Activated T-cell treated with anti-CD3 and anti-CD28 coated beads, Interleukin-2, amount 50 U/mL, for 24 hours (primary cell): Measurements from ENCODE around the gene SS18L1.
A peak's percentile ranks its signal among the peaks of the same experiment; 100 is the strongest.

ENCODE experiments used
- DNase-seq: peaks from one replicate; pipeline ENCODE4 v3.0.0-alpha.2; 2020
- H3K27ac Mint-ChIP-seq: 2 replicates; pipeline ENCODE4 v1.8.0; 2020; ENCODE audit warnings: mild to moderate bottlenecking, mixed read lengths
- H3K27me3 Mint-ChIP-seq: 2 replicates; pipeline ENCODE4 v1.8.0; 2020; ENCODE audit warnings: mixed read lengths
- H3K36me3 Mint-ChIP-seq: 2 replicates; pipeline ENCODE4 v1.8.0; 2020; ENCODE audit warnings: low read depth, mixed read lengths
- H3K4me1 Mint-ChIP-seq: 2 replicates; pipeline ENCODE4 v1.8.0; 2020; ENCODE audit warnings: low read depth, mixed read lengths
- H3K4me3 Mint-ChIP-seq: 2 replicates; pipeline ENCODE4 v1.8.0; 2020; ENCODE audit warnings: mild to moderate bottlenecking, moderate library complexity, mixed read lengths
- H3K9me3 Mint-ChIP-seq: 2 replicates; pipeline ENCODE4 v1.8.0; 2020; ENCODE audit warnings: mixed read lengths

The SS18L1 gene

DNA sequence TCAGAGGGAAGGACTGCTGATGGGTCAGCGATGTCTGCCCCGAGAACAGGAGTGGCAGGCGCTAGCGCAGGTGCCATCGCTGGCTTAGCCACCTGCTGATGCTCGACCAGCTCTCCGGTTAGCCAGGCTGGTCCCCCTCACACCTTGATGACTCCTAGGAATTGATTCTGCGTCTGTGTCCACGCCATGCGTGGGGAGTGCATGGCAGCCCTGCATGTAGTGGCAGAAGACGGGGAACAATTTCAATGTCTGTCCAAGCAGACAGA lies 6.7 kb downstream of the SS18L1 start:
- peaks cover 55% of the 10 kb centered on the region for H3K36me3 Mint-ChIP-seq
- H3K27ac Mint-ChIP-seq, result no peak overlapping the region
- no peaks in the 10 kb centered on the region for H3K27me3 Mint-ChIP-seq
- no peak for DNase-seq
- peaks cover 47% of the 10 kb centered on the region for H3K4me1 Mint-ChIP-seq
- H3K9me3 Mint-ChIP-seq, result peaks cover 5% of the 10 kb centered on the region
- no peak overlapping the region for H3K4me3 Mint-ChIP-seq

DNA sequence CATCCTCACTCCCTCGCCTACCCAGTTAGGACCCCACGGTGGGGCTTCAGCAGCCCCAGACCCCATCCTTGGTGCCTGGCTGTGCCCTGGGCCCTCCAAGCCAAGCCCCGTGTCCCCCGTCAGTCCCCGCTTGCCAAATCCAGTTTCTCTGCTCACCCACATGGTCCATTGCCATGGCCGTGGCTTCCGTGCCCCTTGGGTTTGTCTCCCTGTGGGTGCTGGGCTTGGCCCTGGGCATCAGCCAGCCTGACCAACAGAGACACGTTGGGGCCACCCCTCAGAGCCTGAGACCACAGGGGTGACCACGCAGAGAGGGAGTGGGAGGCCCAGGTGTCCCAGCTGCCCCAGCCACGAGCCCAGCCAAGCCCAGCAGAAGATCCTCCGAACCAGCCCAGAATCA lies 7.7 kb downstream of the SS18L1 start:
- Mint-ChIP-seq H3K27ac (no peak overlapping the region), H3K9me3 (peaks cover 5% of the 10 kb centered on the region), H3K4me1 (peaks cover 47% of the 10 kb centered on the region), H3K27me3 (no peaks in the 10 kb centered on the region), H3K4me3 (no peak overlapping the region), H3K36me3 (peaks cover 55% of the 10 kb centered on the region)
- no peak for DNase-seq

DNA sequence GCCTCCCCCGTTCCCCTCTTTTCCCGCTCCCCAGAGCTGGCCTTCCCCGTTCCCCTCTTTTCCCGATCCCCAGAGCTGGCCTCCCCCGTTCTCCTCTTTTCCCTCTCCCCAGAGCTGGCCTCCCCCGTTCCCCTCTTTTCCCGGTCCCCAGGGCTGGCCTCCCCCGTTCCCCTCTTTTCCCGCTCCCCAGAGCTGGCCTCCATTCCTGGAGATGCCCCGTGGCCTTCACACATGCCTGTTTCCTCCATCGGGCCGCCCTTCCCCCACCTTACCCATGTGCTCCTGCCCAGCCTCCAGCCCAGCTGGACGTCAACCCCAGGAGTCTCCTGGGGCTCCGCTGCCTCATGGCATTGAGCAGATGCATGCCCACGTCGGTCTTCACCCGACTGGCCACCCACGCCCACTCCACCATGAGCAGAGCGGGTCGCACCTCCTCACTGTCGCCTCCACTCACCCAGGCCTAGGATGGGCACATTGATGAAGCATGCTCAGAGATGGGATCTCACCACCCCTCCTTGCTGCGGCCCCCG lies 8.3 kb downstream of the SS18L1 start:
- Mint-ChIP-seq H3K4me3 (no peak overlapping the region), H3K36me3 (peaks cover 53% of the 10 kb centered on the region), H3K27me3 (no peaks in the 10 kb centered on the region), H3K9me3 (peaks cover 5% of the 10 kb centered on the region), H3K4me1 (peaks cover 47% of the 10 kb centered on the region), H3K27ac (no peak overlapping the region)
- DNase-seq, result no peak

DNA sequence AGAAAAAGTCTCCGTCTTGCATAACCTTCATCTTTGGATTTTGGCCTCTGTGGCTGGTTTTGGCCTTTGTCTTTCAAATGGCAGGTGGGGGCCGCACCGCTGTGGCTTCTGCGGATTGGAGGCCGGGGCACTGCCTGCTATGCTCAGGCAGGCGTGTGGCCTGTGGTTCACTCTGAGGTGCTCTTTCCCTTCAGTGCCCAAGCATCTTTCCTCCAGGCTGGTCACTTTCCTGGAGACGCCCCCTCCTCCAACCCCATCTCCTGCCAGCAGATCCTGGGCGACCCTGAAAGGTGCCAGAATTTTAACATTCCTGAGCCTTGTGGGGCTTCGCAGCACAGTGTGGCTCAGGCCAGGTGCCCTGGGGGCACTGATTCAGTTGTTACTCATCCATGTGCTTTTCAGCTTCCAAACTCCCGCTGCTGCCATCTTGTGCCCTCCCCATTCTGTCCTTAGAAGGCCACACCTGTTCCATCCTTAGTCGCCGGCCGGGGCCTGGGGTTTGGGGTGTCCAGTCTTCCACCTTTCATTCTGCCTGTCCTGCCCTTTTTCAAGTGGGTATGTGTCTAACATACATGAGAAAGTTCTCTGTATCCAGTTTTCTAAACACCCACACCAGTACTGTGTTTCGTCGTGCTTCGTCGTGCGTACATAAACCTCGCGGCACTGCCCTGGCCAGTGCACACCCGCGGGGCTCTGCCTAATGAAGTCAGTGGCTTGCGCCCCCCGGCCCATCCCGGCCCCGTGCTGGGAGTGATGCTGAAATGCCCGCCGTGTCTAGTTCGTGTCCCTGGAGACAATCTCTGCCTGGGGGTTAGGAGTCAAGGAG lies 12.1 kb downstream of the SS18L1 start:
- Mint-ChIP-seq H3K4me1 (peaks cover 46% of the 10 kb centered on the region), H3K27me3 (no peaks in the 10 kb centered on the region), H3K9me3 (peaks cover 5% of the 10 kb centered on the region), H3K27ac (no peak overlapping the region), H3K36me3 (peaks cover 63% of the 10 kb centered on the region), H3K4me3 (no peak overlapping the region)
- DNase-seq, result no peak

DNA sequence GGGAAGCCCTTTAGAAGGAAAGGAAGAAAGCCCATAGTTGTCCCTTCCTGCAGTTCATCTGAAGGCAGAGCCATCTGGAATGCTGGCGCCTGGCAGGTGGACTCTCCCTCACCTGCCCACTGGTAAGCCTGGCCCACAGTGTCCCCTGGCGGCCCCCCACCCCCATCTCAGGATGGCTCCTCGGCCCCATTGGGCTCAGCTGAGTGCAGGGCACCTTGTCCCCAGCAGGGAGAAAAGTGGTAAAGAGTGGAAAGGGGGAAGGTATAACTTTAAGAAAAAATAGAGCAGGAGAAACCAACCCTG lies 12.6 kb downstream of the SS18L1 start:
- no peak overlapping the region for H3K4me3 Mint-ChIP-seq
- H3K27me3 Mint-ChIP-seq, result no peaks in the 10 kb centered on the region
- H3K27ac Mint-ChIP-seq, result no peak overlapping the region
- peaks cover 47% of the 10 kb centered on the region for H3K4me1 Mint-ChIP-seq
- H3K36me3 Mint-ChIP-seq, result peaks cover 67% of the 10 kb centered on the region
- H3K9me3 Mint-ChIP-seq, result peaks cover 5% of the 10 kb centered on the region
- DNase-seq, result no peak

DNA sequence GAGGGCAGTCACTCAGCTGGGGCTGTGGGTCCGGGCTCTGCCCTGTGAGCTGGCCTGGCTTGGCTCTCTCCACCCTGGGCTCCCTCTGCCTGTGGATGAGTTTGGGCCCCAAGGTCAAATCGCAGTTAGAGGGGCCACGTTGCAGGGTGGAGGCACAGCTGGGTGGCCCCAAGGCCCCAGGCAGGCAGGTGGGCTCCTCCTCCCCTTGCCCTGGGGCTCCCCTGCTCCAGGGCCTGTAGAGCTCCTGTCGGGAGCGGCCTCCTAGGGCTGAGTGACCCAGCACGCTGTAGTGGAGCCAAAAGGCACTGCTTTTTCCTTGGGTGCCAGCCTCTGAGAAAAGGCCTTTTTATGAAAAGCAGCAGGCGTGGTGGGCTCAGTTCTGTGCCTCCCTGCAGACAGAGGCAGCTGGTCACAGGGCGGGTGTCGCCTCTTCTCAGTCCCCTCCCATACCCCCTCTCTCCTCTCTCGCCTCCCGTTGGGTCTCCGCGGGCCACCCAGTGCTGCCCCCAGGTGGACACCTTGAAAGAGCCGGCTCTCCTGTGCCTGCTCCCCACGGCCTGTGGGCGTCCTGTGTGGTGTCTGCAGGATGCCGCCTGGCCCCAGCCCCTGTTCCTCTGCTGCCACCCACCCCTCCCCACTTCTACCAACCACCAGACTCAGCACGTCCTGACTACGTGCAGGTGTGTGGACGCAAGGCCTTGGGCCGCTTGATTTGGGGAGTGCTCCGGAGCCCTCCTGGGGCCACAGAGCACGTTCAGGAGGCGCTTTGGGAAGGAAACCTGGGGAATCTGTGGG lies 13.2 kb downstream of the SS18L1 start:
- H3K4me1 Mint-ChIP-seq, result peaks cover 47% of the 10 kb centered on the region
- no peak overlapping the region for H3K4me3 Mint-ChIP-seq
- H3K9me3 Mint-ChIP-seq, result peaks cover 5% of the 10 kb centered on the region
- peak; percentile 80 for DNase-seq
- H3K27ac Mint-ChIP-seq, result no peak overlapping the region
- no peaks in the 10 kb centered on the region for H3K27me3 Mint-ChIP-seq
- H3K36me3 Mint-ChIP-seq, result peaks cover 70% of the 10 kb centered on the region

DNA sequence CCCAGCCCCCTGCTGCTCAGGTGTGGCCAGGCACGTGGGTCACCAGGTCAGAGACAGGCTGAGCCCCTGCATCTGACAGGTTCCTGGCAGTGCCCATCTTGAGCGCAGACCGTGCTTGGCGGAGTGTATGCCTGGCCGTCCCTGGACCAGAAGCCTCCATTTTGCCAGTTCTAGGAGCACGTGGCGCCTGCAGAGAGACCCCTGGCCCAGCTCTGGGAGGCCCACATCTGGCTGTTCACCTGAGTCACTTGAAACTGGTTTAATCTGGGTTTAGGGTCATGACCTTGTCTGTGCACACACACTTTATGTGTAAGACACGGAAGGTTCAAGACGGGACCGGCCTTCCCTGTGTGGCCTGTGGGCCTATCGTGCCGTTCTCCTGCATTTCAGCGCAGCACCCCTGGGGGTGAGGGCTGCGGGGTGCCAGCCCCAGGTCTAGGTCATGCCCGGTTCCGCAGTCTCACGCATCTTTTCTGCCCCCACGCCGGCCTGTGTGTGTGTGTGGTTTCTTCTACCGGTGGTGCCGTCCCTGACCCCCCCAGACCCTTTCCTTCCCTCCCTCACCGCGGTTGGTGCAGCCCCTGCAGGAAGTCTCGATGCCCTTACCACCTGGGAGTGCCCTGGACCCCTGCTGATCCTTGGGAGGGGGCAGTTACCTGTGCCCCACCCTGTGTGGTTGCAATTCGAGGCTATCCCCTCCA lies 14.0 kb downstream of the SS18L1 start:
- peaks cover 3% of the 10 kb centered on the region for H3K9me3 Mint-ChIP-seq
- DNase-seq, result no peak
- peaks cover 70% of the 10 kb centered on the region for H3K36me3 Mint-ChIP-seq
- peaks cover 45% of the 10 kb centered on the region for H3K4me1 Mint-ChIP-seq
- H3K4me3 Mint-ChIP-seq, result no peak overlapping the region
- no peaks in the 10 kb centered on the region for H3K27me3 Mint-ChIP-seq
- H3K27ac Mint-ChIP-seq, result no peak overlapping the region

DNA sequence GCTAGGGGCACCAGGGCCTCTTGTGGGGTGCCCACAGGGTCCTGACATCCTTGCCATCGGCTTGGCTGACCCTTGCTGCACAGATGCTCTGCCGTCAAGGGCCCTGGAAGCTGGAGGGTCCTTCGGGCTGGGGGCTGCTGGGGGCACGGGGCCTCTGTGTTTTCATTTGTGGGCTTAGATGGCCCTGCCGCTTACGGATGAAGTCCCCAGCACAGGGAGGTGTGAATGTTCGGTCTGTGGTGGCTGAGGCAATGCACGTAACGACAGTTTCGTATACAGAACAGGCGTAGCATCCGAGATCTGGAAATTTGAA lies 14.5 kb downstream of the SS18L1 start:
- Mint-ChIP-seq H3K4me1 (peaks cover 45% of the 10 kb centered on the region), H3K27ac (no peak overlapping the region), H3K9me3 (peaks cover 2% of the 10 kb centered on the region), H3K36me3 (peaks cover 70% of the 10 kb centered on the region), H3K4me3 (no peak overlapping the region), H3K27me3 (no peaks in the 10 kb centered on the region)
- no peak for DNase-seq

DNA sequence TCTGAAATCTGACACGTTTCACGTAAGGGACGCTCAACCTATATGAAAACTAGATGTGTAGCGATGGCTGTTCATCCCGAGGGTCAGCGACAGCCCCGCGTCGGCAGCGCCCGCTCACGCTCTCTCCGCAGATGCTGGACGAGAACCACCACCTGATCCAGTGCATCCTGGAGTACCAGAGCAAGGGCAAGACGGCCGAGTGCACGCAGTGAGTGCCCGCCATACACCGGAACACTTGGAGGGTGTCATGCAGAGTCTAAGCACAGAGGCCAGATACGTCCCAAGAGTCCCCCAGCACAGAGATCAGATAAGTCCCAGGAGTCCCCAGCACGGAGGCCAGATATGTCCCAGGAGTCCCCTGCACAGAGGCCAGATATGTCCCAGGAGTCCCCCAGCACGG lies 15.0 kb downstream of the SS18L1 start:
- peaks cover 45% of the 10 kb centered on the region for H3K4me1 Mint-ChIP-seq
- peaks cover 70% of the 10 kb centered on the region for H3K36me3 Mint-ChIP-seq
- H3K27ac Mint-ChIP-seq, result no peak overlapping the region
- no peaks in the 10 kb centered on the region for H3K9me3 Mint-ChIP-seq
- no peak overlapping the region for H3K4me3 Mint-ChIP-seq
- DNase-seq, result no peak
- H3K27me3 Mint-ChIP-seq, result no peaks in the 10 kb centered on the region

DNA sequence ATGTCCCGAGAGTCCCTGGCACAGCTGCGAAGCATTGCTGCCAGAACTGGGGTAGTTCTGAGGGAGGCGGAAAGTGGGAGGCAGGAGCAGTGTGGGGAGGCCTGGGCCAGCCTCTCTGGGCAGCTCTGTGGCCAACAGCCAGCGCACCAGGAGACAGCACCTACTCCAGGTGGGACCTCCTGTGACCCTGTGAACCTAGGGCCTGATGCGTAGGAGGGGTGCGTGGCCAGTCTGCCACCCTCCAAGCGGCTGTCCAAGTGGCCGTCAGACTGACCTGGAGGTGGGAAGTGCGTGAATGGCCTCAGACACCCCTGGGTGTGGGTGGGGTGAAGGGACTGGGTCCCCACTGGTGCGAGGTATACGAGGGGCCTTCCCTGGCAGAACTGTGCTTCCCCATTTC lies 15.5 kb downstream of the SS18L1 start:
- Mint-ChIP-seq H3K36me3 (peaks cover 70% of the 10 kb centered on the region), H3K27me3 (no peaks in the 10 kb centered on the region), H3K27ac (no peak overlapping the region), H3K4me3 (no peak overlapping the region), H3K9me3 (no peaks in the 10 kb centered on the region), H3K4me1 (peaks cover 42% of the 10 kb centered on the region)
- DNase-seq, result no peak

DNA sequence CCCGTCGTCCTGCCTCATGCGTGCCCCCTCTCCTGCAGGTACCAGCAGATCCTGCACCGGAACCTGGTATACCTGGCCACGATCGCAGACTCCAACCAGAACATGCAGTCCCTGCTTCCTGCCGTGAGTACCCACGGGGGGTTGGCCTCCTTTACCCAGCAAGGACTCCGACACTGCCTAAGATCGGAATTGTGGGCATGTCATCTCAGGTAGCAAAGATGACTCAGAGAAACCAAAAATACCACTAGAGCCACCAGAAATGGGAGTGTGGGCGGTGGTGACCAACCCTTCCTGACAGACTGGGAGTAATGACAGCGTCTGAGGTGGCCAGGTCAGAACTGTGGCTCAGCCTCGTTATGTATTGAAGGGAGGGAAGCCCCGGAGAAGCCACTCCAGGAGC lies 16.3 kb downstream of the SS18L1 start:
- Mint-ChIP-seq H3K9me3 (no peaks in the 10 kb centered on the region), H3K4me1 (peaks cover 38% of the 10 kb centered on the region), H3K27me3 (no peaks in the 10 kb centered on the region), H3K36me3 (peaks cover 70% of the 10 kb centered on the region), H3K4me3 (no peak overlapping the region), H3K27ac (peak overlapping the region; percentile 67)
- DNase-seq, result peak; percentile 72

DNA sequence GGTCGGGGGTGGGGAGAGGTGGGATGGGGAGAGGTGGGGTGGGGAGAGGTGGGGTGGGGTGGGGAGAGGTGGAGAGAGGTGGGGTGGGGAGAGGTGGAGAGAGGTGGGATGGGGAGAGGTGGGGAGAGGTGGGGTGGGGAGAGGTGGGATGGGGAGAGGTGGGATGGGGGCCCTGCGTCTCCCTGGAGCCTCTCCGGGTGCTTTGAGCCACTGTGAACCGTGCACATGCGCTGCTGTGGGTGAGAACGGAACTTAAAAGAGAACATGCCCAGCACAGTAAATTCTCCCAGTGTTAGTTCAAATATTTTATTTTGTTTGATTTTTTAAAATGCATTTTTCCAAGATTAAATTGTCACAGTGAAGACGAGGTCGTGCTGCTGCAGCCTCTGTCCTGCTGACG lies 16.7 kb downstream of the SS18L1 start:
- H3K4me3 Mint-ChIP-seq, result no peak overlapping the region
- no peak for DNase-seq
- H3K27ac Mint-ChIP-seq, result no peak overlapping the region
- H3K27me3 Mint-ChIP-seq, result no peaks in the 10 kb centered on the region
- no peaks in the 10 kb centered on the region for H3K9me3 Mint-ChIP-seq
- H3K36me3 Mint-ChIP-seq, result peaks cover 70% of the 10 kb centered on the region
- H3K4me1 Mint-ChIP-seq, result peaks cover 38% of the 10 kb centered on the region

DNA sequence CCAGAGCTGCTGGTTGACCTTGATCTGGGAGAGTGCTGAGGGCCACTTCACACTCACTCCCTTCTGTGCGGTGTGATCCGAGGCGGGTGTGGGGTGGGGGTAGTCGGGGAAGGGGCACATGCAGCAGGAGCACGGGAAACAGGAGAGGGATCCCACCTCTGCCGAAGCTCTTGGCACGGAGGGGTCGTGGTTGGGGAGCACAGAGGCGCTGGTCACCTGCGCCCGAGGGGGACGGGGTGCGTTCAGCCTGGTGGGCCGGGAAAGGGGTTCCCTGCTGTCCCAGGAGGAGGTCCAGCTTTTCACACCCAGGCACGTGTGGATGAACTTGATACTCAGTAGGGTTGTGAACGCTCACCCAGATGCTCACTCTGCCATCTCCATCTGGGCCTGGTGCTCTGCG lies 17.3 kb downstream of the SS18L1 start:
- no peak overlapping the region for H3K27ac Mint-ChIP-seq
- H3K9me3 Mint-ChIP-seq, result no peaks in the 10 kb centered on the region
- DNase-seq, result no peak
- H3K27me3 Mint-ChIP-seq, result no peaks in the 10 kb centered on the region
- no peak overlapping the region for H3K4me3 Mint-ChIP-seq
- peaks cover 32% of the 10 kb centered on the region for H3K4me1 Mint-ChIP-seq
- peaks cover 70% of the 10 kb centered on the region for H3K36me3 Mint-ChIP-seq

DNA sequence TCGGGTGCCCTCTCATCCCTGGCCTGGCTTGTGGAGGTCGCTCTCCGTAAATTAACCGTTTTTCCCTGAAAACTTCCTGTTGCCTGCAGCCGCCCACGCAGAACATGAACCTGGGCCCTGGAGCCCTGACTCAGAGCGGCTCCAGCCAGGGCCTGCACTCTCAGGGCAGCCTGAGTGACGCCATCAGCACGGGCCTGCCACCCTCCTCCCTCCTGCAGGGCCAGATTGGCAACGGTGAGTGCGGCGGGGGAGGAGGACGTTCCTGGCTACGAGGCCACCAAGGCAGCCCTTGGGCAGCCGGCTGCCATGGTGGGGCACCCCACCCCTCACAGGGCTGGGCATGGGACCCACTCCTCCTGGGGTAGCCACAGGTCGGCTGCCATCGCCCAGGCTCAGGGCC lies 17.8 kb downstream of the SS18L1 start:
- peaks cover 72% of the 10 kb centered on the region for H3K36me3 Mint-ChIP-seq
- no peaks in the 10 kb centered on the region for H3K9me3 Mint-ChIP-seq
- no peak overlapping the region for H3K27ac Mint-ChIP-seq
- no peak overlapping the region for H3K4me3 Mint-ChIP-seq
- DNase-seq, result no peak
- H3K27me3 Mint-ChIP-seq, result no peaks in the 10 kb centered on the region
- H3K4me1 Mint-ChIP-seq, result peaks cover 27% of the 10 kb centered on the region
